Measurements from ENCODE around the gene DAAM2. TPM values are rescaled to one million over a fixed set of nuclear protein-coding genes. Genes with fewer than 3 reads are reported as not detected.

Gene DAAM2
- total RNA-seq, 4 donors from 2014 or later, result 15.7 to 31.6 (median 20.7) TPM

- 82 to 94% methylated on average over 3 of the region's 3 CpGs for WGBS, 2 donors (ENCODE audit: low coverage in 1 of 2)
Observed at GRCh38 chr6:39849228-39849627, 57.1 kb downstream of the DAAM2 start.

GRCh38 chr6:39849764-39850163, 57.6 kb downstream of the DAAM2 start:
- DNase-seq, result no peak
- H3K27me3 ChIP-seq, result no peaks in the 10 kb centered on the region
- TF ChIP-seq POLR2A (IDR thresholded peaks at IDR 0.05), result no peak
- no peak for TF ChIP-seq POLR2AphosphoS5 (IDR thresholded peaks at IDR 0.05)
- TF ChIP-seq CTCF (IDR thresholded peaks at IDR 0.05), result no peak
- TF ChIP-seq EP300 (IDR thresholded peaks at IDR 0.05; ENCODE audit: low read depth), result no peak
- peaks cover 5 to 40% (median 7%) of the 10 kb centered on the region in 4 donors for H3K4me1 ChIP-seq
- in situ Hi-C loops (cut with MboI; ENCODE audit: low pct_ligation_motif_present in 1 of 4, low pct_unique_long_range_greater_than_20kb in 1 of 4, low sequenced_read_pairs in 3 of 4), result loop anchor here in 2 of 4 donors (25.0 kb wide), 1 partner anchor 463 kb away; no protein-coding TSS in a partner anchor
- H3K4me3 ChIP-seq, result no peak overlapping the region
- no peaks in the 10 kb centered on the region for H3K36me3 ChIP-seq
- intact Hi-C loops (cut with DNase I; ENCODE audit: low total_unique reads), result no loop called here
- peak overlapping the region in 3 of 4 donors; percentile 18 to 40 (median 21) for H3K27ac ChIP-seq
- 68% methylated on average over 6 of the region's 6 CpGs; no CpG with 5 or more reads in 1 of the 2 donors for WGBS, 2 donors (ENCODE audit: low coverage in 1 of 2)
- no peaks in the 10 kb centered on the region for H3K9me3 ChIP-seq

More at GRCh38 chr6:39849228-39849627, 57.1 kb downstream of the DAAM2 start:
- Histone ChIP-seq H3K9me3 (no peaks in the 10 kb centered on the region), H3K4me3 (no peak overlapping the region), H3K36me3 (no peaks in the 10 kb centered on the region), H3K4me1 (peaks cover 5 to 40% (median 7%) of the 10 kb centered on the region in 4 donors), H3K27me3 (no peaks in the 10 kb centered on the region), H3K27ac (peak overlapping the region in 2 of 4 donors; percentile 16 to 21)
- no peak for DNase-seq
- intact Hi-C loops (cut with DNase I; ENCODE audit: low total_unique reads) (no loop called here), in situ Hi-C loops (cut with MboI; ENCODE audit: low pct_ligation_motif_present in 1 of 4, low pct_unique_long_range_greater_than_20kb in 1 of 4, low sequenced_read_pairs in 3 of 4) (no loop called here)
- TF ChIP-seq CTCF (IDR thresholded peaks at IDR 0.05), result no peak

- in situ Hi-C loops (cut with MboI; ENCODE audit: low pct_ligation_motif_present in 1 of 4, low pct_unique_long_range_greater_than_20kb in 1 of 4, low sequenced_read_pairs in 3 of 4) (loop anchor here in 2 of 4 donors (25.0 kb wide), 1 partner anchor 461 kb away; no protein-coding TSS in a partner anchor), intact Hi-C loops (cut with DNase I; ENCODE audit: low total_unique reads) (no loop called here)
- H3K9me3 ChIP-seq, result no peaks in the 10 kb centered on the region
- TF ChIP-seq CTCF (IDR thresholded peaks at IDR 0.05) (no peak), POLR2AphosphoS5 (IDR thresholded peaks at IDR 0.05) (no peak), EP300 (IDR thresholded peaks at IDR 0.05; ENCODE audit: low read depth) (no peak), POLR2A (IDR thresholded peaks at IDR 0.05) (no peak)
- 68% methylated on average over 2 of the region's 2 CpGs; no CpG with 5 or more reads in 1 of the 2 donors for WGBS, 2 donors (ENCODE audit: low coverage in 1 of 2)
- no peak for DNase-seq
- H3K4me3 ChIP-seq, result no peak overlapping the region
- H3K27ac ChIP-seq, result peak overlapping the region; percentile 8 to 40 (median 20)
- no peaks in the 10 kb centered on the region for H3K36me3 ChIP-seq
- no peaks in the 10 kb centered on the region for H3K27me3 ChIP-seq
- peaks cover 5 to 40% (median 7%) of the 10 kb centered on the region in 4 donors for H3K4me1 ChIP-seq
Observed at GRCh38 chr6:39850736-39851297, 58.6 kb downstream of the DAAM2 start.

GRCh38 chr6:39851331-39851730, 59.2 kb downstream of the DAAM2 start:
- in situ Hi-C loops (cut with MboI; ENCODE audit: low pct_ligation_motif_present in 1 of 4, low pct_unique_long_range_greater_than_20kb in 1 of 4, low sequenced_read_pairs in 3 of 4) (loop anchor here in 2 of 4 donors (25.0 kb wide), 1 partner anchor 461 kb away; no protein-coding TSS in a partner anchor), intact Hi-C loops (cut with DNase I; ENCODE audit: low total_unique reads) (no loop called here)
- H3K27ac ChIP-seq, result peak overlapping the region in 2 of 4 donors; percentile 29 to 40
- H3K4me3 ChIP-seq, result no peak overlapping the region
- no peaks in the 10 kb centered on the region for H3K27me3 ChIP-seq
- WGBS, 2 donors (ENCODE audit: low coverage in 1 of 2), result 72 to 91% methylated on average over 4 of the region's 4 CpGs
- H3K36me3 ChIP-seq, result no peaks in the 10 kb centered on the region
- H3K9me3 ChIP-seq, result no peaks in the 10 kb centered on the region
- peaks cover 5 to 40% (median 7%) of the 10 kb centered on the region in 4 donors for H3K4me1 ChIP-seq
- no peak for TF ChIP-seq POLR2A (IDR thresholded peaks at IDR 0.05)
- TF ChIP-seq POLR2AphosphoS5 (IDR thresholded peaks at IDR 0.05), result no peak
- no peak for TF ChIP-seq EP300 (IDR thresholded peaks at IDR 0.05; ENCODE audit: low read depth)
- no peak for TF ChIP-seq CTCF (IDR thresholded peaks at IDR 0.05)
- no peak for DNase-seq
